ENCODE results near the gene MARVELD2. TPM values are rescaled to one million over a fixed set of nuclear protein-coding genes. Genes with fewer than 3 reads are reported as not detected.

The MARVELD2 gene
- total and polyA plus RNA-seq, 9 of the 15 experiments (the other 6 are each of a cell fraction or from before 2014, with no cell fraction given) = 0.03 to 0.29 (median 0.06) TPM; not detected in 3

Small RNA genes lying within 50 kb of the gene (small RNA-seq; reads per million reads assigned to genes)
- gene RN7SL616P (not detected), gene RPS27P14 (not detected)

Other genes with a start within 250 kb of the MARVELD2 start
Only the 7 nearest of the 9 such genes appear.
- gene CDK7, start 180.2 kb upstream of the MARVELD2 start, total RNA-seq (2014; rRNA removed) = 44.0 and 55.9 TPM in 2 replicates
- gene CDK7, start 180.2 kb upstream of the MARVELD2 start, total RNA-seq (2014; rRNA removed; fragmentation: Illumina TruSeq; extraction: Trizol) = 68.8 and 75.3 TPM in 2 replicates
- gene CDK7, start 180.2 kb upstream of the MARVELD2 start, total RNA-seq (2015; rRNA removed; fragmentation: Illumina TruSeq; extraction: Trizol) = 64.8 and 65.3 TPM in 2 replicates
- 41.2 and 41.7 TPM in 2 replicates for gene CDK7, start 180.2 kb upstream of the MARVELD2 start, total RNA-seq (2021)
- 55.5 and 68.3 TPM in 2 replicates for gene CDK7, start 180.2 kb upstream of the MARVELD2 start, polyA plus RNA-seq (2011; rRNA removed)
- 61.1 and 63.6 TPM in 2 replicates for gene CDK7, start 180.2 kb upstream of the MARVELD2 start, polyA plus RNA-seq (2014; fragmentation: Illumina TruSeq; extraction: Trizol)
- gene CDK7, start 180.2 kb upstream of the MARVELD2 start, polyA plus RNA-seq (2014; fragmentation: Nextera tagmentation; extraction: Ambion mirVana) = 100 to 1,000 TPM; 143 TPM
- 58.3 and 70.8 TPM in 2 replicates for gene CDK7, start 180.2 kb upstream of the MARVELD2 start, polyA plus RNA-seq (2014; rRNA removed)
- gene CCDC125, start 82.3 kb upstream of the MARVELD2 start, total RNA-seq (2014; rRNA removed) = 3.1 and 4.7 TPM in 2 replicates
- gene CCDC125, start 82.3 kb upstream of the MARVELD2 start, total RNA-seq (2014; rRNA removed; fragmentation: Illumina TruSeq; extraction: Trizol) = 11.8 and 13.8 TPM in 2 replicates
- gene CCDC125, start 82.3 kb upstream of the MARVELD2 start, total RNA-seq (2015; rRNA removed; fragmentation: Illumina TruSeq; extraction: Trizol) = 8.6 and 9.8 TPM in 2 replicates
- gene CCDC125, start 82.3 kb upstream of the MARVELD2 start, total RNA-seq (2021) = 7.0 and 7.8 TPM in 2 replicates
- 7.0 and 9.2 TPM in 2 replicates for gene CCDC125, start 82.3 kb upstream of the MARVELD2 start, polyA plus RNA-seq (2011; rRNA removed)
- gene CCDC125, start 82.3 kb upstream of the MARVELD2 start, polyA plus RNA-seq (2014; fragmentation: Illumina TruSeq; extraction: Trizol) = 7.8 and 9.3 TPM in 2 replicates
- 1 to 10 TPM; 6.6 to 6.9 TPM for gene CCDC125, start 82.3 kb upstream of the MARVELD2 start, polyA plus RNA-seq (2014; fragmentation: Nextera tagmentation; extraction: Ambion mirVana)
- 5.9 and 6.3 TPM in 2 replicates for gene CCDC125, start 82.3 kb upstream of the MARVELD2 start, polyA plus RNA-seq (2014; rRNA removed)
- 84.2 and 107 TPM in 2 replicates for gene AK6, start 45.6 kb upstream of the MARVELD2 start, total RNA-seq (2014; rRNA removed)
- 176 and 197 TPM in 2 replicates for gene AK6, start 45.6 kb upstream of the MARVELD2 start, total RNA-seq (2014; rRNA removed; fragmentation: Illumina TruSeq; extraction: Trizol)
- gene AK6, start 45.6 kb upstream of the MARVELD2 start, total RNA-seq (2015; rRNA removed; fragmentation: Illumina TruSeq; extraction: Trizol) = 103 and 110 TPM in 2 replicates
- 84.6 and 93.9 TPM in 2 replicates for gene AK6, start 45.6 kb upstream of the MARVELD2 start, total RNA-seq (2021)
- 95.7 and 151 TPM in 2 replicates for gene AK6, start 45.6 kb upstream of the MARVELD2 start, polyA plus RNA-seq (2011; rRNA removed)
- 125 and 128 TPM in 2 replicates for gene AK6, start 45.6 kb upstream of the MARVELD2 start, polyA plus RNA-seq (2014; fragmentation: Illumina TruSeq; extraction: Trizol)
- 100 to 1,000 TPM; 613 to 669 TPM for gene AK6, start 45.6 kb upstream of the MARVELD2 start, polyA plus RNA-seq (2014; fragmentation: Nextera tagmentation; extraction: Ambion mirVana)
- gene AK6, start 45.6 kb upstream of the MARVELD2 start, polyA plus RNA-seq (2014; rRNA removed) = 143 and 173 TPM in 2 replicates
- 131 and 134 TPM in 2 replicates for gene TAF9, start 45.6 kb upstream of the MARVELD2 start, total RNA-seq (2014; rRNA removed)
- gene TAF9, start 45.6 kb upstream of the MARVELD2 start, total RNA-seq (2014; rRNA removed; fragmentation: Illumina TruSeq; extraction: Trizol) = 177 and 197 TPM in 2 replicates
- gene TAF9, start 45.6 kb upstream of the MARVELD2 start, total RNA-seq (2015; rRNA removed; fragmentation: Illumina TruSeq; extraction: Trizol) = 195 and 207 TPM in 2 replicates
- 119 and 124 TPM in 2 replicates for gene TAF9, start 45.6 kb upstream of the MARVELD2 start, total RNA-seq (2021)
- gene TAF9, start 45.6 kb upstream of the MARVELD2 start, polyA plus RNA-seq (2011; rRNA removed) = 248 and 338 TPM in 2 replicates
- 257 and 310 TPM in 2 replicates for gene TAF9, start 45.6 kb upstream of the MARVELD2 start, polyA plus RNA-seq (2014; fragmentation: Illumina TruSeq; extraction: Trizol)
- 100 to 1,000 TPM; 519 to 566 TPM for gene TAF9, start 45.6 kb upstream of the MARVELD2 start, polyA plus RNA-seq (2014; fragmentation: Nextera tagmentation; extraction: Ambion mirVana)
- gene TAF9, start 45.6 kb upstream of the MARVELD2 start, polyA plus RNA-seq (2014; rRNA removed) = 188 and 189 TPM in 2 replicates
- gene RAD17, start 45.3 kb upstream of the MARVELD2 start, total RNA-seq (2014; rRNA removed) = 21.1 and 36.7 TPM in 2 replicates
- 40.1 and 41.9 TPM in 2 replicates for gene RAD17, start 45.3 kb upstream of the MARVELD2 start, total RNA-seq (2014; rRNA removed; fragmentation: Illumina TruSeq; extraction: Trizol)
- 33.6 and 40.7 TPM in 2 replicates for gene RAD17, start 45.3 kb upstream of the MARVELD2 start, total RNA-seq (2015; rRNA removed; fragmentation: Illumina TruSeq; extraction: Trizol)
- gene RAD17, start 45.3 kb upstream of the MARVELD2 start, total RNA-seq (2021) = 32.9 and 35.2 TPM in 2 replicates
- gene RAD17, start 45.3 kb upstream of the MARVELD2 start, polyA plus RNA-seq (2011; rRNA removed) = 45.2 and 47.2 TPM in 2 replicates
- 40.9 and 50.1 TPM in 2 replicates for gene RAD17, start 45.3 kb upstream of the MARVELD2 start, polyA plus RNA-seq (2014; fragmentation: Illumina TruSeq; extraction: Trizol)
- 10 to 100 TPM; 25.6 to 44.4 TPM for gene RAD17, start 45.3 kb upstream of the MARVELD2 start, polyA plus RNA-seq (2014; fragmentation: Nextera tagmentation; extraction: Ambion mirVana)
- 35.6 and 39.0 TPM in 2 replicates for gene RAD17, start 45.3 kb upstream of the MARVELD2 start, polyA plus RNA-seq (2014; rRNA removed)
- 0.05 and 0.08 TPM in 2 replicates for gene OCLN, start 77.7 kb downstream of the MARVELD2 start, total RNA-seq (2014; rRNA removed)
- gene OCLN, start 77.7 kb downstream of the MARVELD2 start, total RNA-seq (2014; rRNA removed; fragmentation: Illumina TruSeq; extraction: Trizol) = 0.22 and 0.29 TPM in 2 replicates
- 0.23 and 0.29 TPM in 2 replicates for gene OCLN, start 77.7 kb downstream of the MARVELD2 start, total RNA-seq (2015; rRNA removed; fragmentation: Illumina TruSeq; extraction: Trizol)
- gene OCLN, start 77.7 kb downstream of the MARVELD2 start, total RNA-seq (2021) = 0.27 and 0.29 TPM in 2 replicates
- 0.09 and 0.15 TPM in 2 replicates for gene OCLN, start 77.7 kb downstream of the MARVELD2 start, polyA plus RNA-seq (2011; rRNA removed)
- 0.03 and 0.06 TPM in 2 replicates for gene OCLN, start 77.7 kb downstream of the MARVELD2 start, polyA plus RNA-seq (2014; fragmentation: Illumina TruSeq; extraction: Trizol)
- under 1 TPM; 0.06 to 0.08 TPM for gene OCLN, start 77.7 kb downstream of the MARVELD2 start, polyA plus RNA-seq (2014; fragmentation: Nextera tagmentation; extraction: Ambion mirVana)
- 0.19 and 0.22 TPM in 2 replicates for gene OCLN, start 77.7 kb downstream of the MARVELD2 start, polyA plus RNA-seq (2014; rRNA removed)
- 55.6 and 67.3 TPM in 2 replicates for gene GTF2H2C, start 145.1 kb downstream of the MARVELD2 start, total RNA-seq (2014; rRNA removed)
- gene GTF2H2C, start 145.1 kb downstream of the MARVELD2 start, total RNA-seq (2014; rRNA removed; fragmentation: Illumina TruSeq; extraction: Trizol) = 107 and 117 TPM in 2 replicates
- 107 and 108 TPM in 2 replicates for gene GTF2H2C, start 145.1 kb downstream of the MARVELD2 start, total RNA-seq (2015; rRNA removed; fragmentation: Illumina TruSeq; extraction: Trizol)
- 54.9 and 59.6 TPM in 2 replicates for gene GTF2H2C, start 145.1 kb downstream of the MARVELD2 start, total RNA-seq (2021)
- 56.7 and 81.6 TPM in 2 replicates for gene GTF2H2C, start 145.1 kb downstream of the MARVELD2 start, polyA plus RNA-seq (2011; rRNA removed)
- 74.5 and 87.7 TPM in 2 replicates for gene GTF2H2C, start 145.1 kb downstream of the MARVELD2 start, polyA plus RNA-seq (2014; fragmentation: Illumina TruSeq; extraction: Trizol)
- gene GTF2H2C, start 145.1 kb downstream of the MARVELD2 start, polyA plus RNA-seq (2014; fragmentation: Nextera tagmentation; extraction: Ambion mirVana) = 100 to 1,000 TPM in 1 of 2 experiments, 10 to 100 TPM in 1; 91.7 to 106 TPM
- 65.2 and 71.3 TPM in 2 replicates for gene GTF2H2C, start 145.1 kb downstream of the MARVELD2 start, polyA plus RNA-seq (2014; rRNA removed)

All from K562 (cell line).